Neural cell (in vitro differentiated cells): ENCODE measurements around the gene LIPK. TPM values are rescaled to one million over a fixed set of nuclear protein-coding genes. Genes with fewer than 3 reads are reported as not detected.

Source experiments
- H2AFZ ChIP-seq: fragments of 200-600, 300-800 bp; sonication (generic), shearing (Covaris generic); 2 replicates; pipeline ENCODE4 v1.6.0; 2014; ENCODE audit warnings: low read depth, mild to moderate bottlenecking, antibody characterized with exemption, low read length, moderate library complexity
- H3F3A ChIP-seq: fragments of 200-600 bp; shearing (Covaris generic); 2 replicates; pipeline ENCODE4 v1.6.1; 2016; ENCODE audit warnings: mild to moderate bottlenecking, moderate library complexity, mixed read lengths, antibody characterized with exemption, low read length; ENCODE audit not compliant: insufficient read depth, poor library complexity, severe bottlenecking
- H3K27ac ChIP-seq: fragments of 200-600, 300-800 bp; sonication (generic), shearing (Covaris generic); 2 replicates; pipeline ENCODE4 v1.5.1; 2014; ENCODE audit warnings: mild to moderate bottlenecking, low read length, moderate library complexity
- H3K27me3 ChIP-seq: fragments of 300-800, 200-600 bp; sonication (generic), shearing (Covaris generic); 2 replicates; pipeline ENCODE4 v1.6.0; 2014; ENCODE audit warnings: mild to moderate bottlenecking, low read depth, low read length, moderate library complexity; ENCODE audit not compliant: insufficient read depth
- H3K36me3 ChIP-seq: fragments of 300-800, 200-600 bp; sonication (generic), shearing (Covaris generic); 2 replicates; pipeline ENCODE4 v1.5.1; 2014; ENCODE audit warnings: mild to moderate bottlenecking, antibody characterized with exemption, low read length, moderate library complexity; ENCODE audit not compliant: insufficient read depth
- H3K4me2 ChIP-seq: fragments of 300-800, 200-600 bp; sonication (generic), shearing (Covaris generic); 2 replicates; pipeline ENCODE4 v1.6.0; 2014; ENCODE audit warnings: mild to moderate bottlenecking, low read length
- H3K4me3 ChIP-seq: fragments of 300-800, 200-600 bp; sonication (generic), shearing (Covaris generic); 2 replicates; pipeline ENCODE4 v1.5.1; 2014; ENCODE audit warnings: mild to moderate bottlenecking, low read length, moderate library complexity
- H3K79me2 ChIP-seq: fragments of 200-600 bp; shearing (Covaris generic); replicated peaks from 2 replicates; pipeline ENCODE4 v1.6.0; 2014; ENCODE audit warnings: mild to moderate bottlenecking, low read length, moderate library complexity; ENCODE audit not compliant: insufficient read depth
- H3K9ac ChIP-seq: fragments of 300-800, 200-600 bp; sonication (generic), shearing (Covaris generic); 2 replicates; pipeline ENCODE4 v1.6.1; 2016; ENCODE audit warnings: mild to moderate bottlenecking, low read length, mixed read lengths
- H3K9me2 ChIP-seq: fragments of 200-600 bp; shearing (Covaris generic); 2 replicates; pipeline ENCODE4 v1.6.1; 2016; ENCODE audit warnings: mild to moderate bottlenecking, low read length, mixed read lengths; ENCODE audit not compliant: insufficient read depth
- H3K9me3 ChIP-seq: fragments of 200-600, 300-800 bp; sonication (generic), shearing (Covaris generic); 2 replicates; pipeline ENCODE4 v1.6.1; 2016; ENCODE audit warnings: mild to moderate bottlenecking, mixed run types, low read length, moderate library complexity, mixed read lengths
- H4K20me1 ChIP-seq: fragments of 200-600 bp; shearing (Covaris generic); 2 replicates; pipeline ENCODE4 v1.6.1; 2016; ENCODE audit warnings: mild to moderate bottlenecking, mixed run types; ENCODE audit not compliant: insufficient read depth
- CTCF ChIP-seq: fragments of 450-650 bp; IDR thresholded peaks from 2 replicates; pipeline ENCODE4 v1.5.1; 2014; ENCODE audit warnings: antibody characterized with exemption, mild to moderate bottlenecking, moderate library complexity; ENCODE audit not compliant: poor library complexity, severe bottlenecking
- EP300 ChIP-seq: fragments of 450-650 bp; conservative IDR thresholded peaks from 2 replicates; pipeline ENCODE4 v1.6.1; 2014; ENCODE audit warnings: antibody characterized with exemption, mild to moderate bottlenecking, moderate library complexity; ENCODE audit not compliant: poor library complexity, severe bottlenecking
- EZH2 ChIP-seq: fragments of 200-600, 300-800 bp; shearing (Covaris generic), sonication (generic); IDR thresholded peaks from 2 replicates; pipeline ENCODE4 v1.6.1; 2014; ENCODE audit warnings: antibody characterized with exemption, low read length, borderline replicate concordance, mild to moderate bottlenecking; ENCODE audit not compliant: insufficient read depth, poor library complexity, severe bottlenecking
- MXI1 ChIP-seq: fragments of 450-650 bp; conservative IDR thresholded peaks from 2 replicates; pipeline ENCODE4 v1.6.1; 2014; ENCODE audit warnings: antibody characterized with exemption, mild to moderate bottlenecking; ENCODE audit not compliant: poor library complexity, severe bottlenecking
- POLR2AphosphoS5 ChIP-seq: IDR thresholded peaks from 2 replicates; pipeline ENCODE4 v1.6.1; 2012
- RAD21 ChIP-seq: fragments of 450-650 bp; conservative IDR thresholded peaks from 2 replicates; pipeline ENCODE4 v1.6.1; 2014; ENCODE audit warnings: antibody characterized with exemption, mild to moderate bottlenecking, moderate library complexity
- REST ChIP-seq: IDR thresholded peaks from 2 replicates; pipeline ENCODE4 v1.6.1; 2012; ENCODE audit warnings: borderline replicate concordance
- SMC3 ChIP-seq: fragments of 450-650 bp; conservative IDR thresholded peaks from 2 replicates; pipeline ENCODE4 v1.6.1; 2014; ENCODE audit warnings: antibody characterized with exemption, mild to moderate bottlenecking, moderate library complexity; ENCODE audit not compliant: poor library complexity
- TAF1 ChIP-seq: IDR thresholded peaks from 2 replicates; pipeline ENCODE4 v1.6.1; 2012; ENCODE audit warnings: low read depth
- polyA plus RNA-seq: library from polyadenylated mRNA; depleted of rRNA; stranded (reverse); fragments of >200 nt; gene quantifications from 2 replicates; pipeline ENCODE4 v1.2.3, GENCODE V29; 2014

LIPK gene
- polyA plus RNA-seq, 1 donor from 2014 or later: not detected

GRCh38 chr10:88676283-88677060 is 29.6 kb upstream of the LIPK start:
- Histone ChIP-seq H2AFZ (no peak overlapping the region), H4K20me1 (no peaks in the 10 kb centered on the region), H3K79me2 (no peaks in the 10 kb centered on the region), H3K36me3 (no peaks in the 10 kb centered on the region), H3K27ac (no peak overlapping the region), H3K9me2 (no peaks in the 10 kb centered on the region), H3K9ac (no peak overlapping the region), H3F3A (no peaks in the 10 kb centered on the region), H3K4me2 (no peak overlapping the region), H3K4me3 (no peak overlapping the region), H3K27me3 (no peaks in the 10 kb centered on the region), H3K9me3 (no peaks in the 10 kb centered on the region)
- TF ChIP-seq REST (no peak), EP300 (no peak), TAF1 (no peak), MXI1 (no peak), SMC3 (no peak), RAD21 (no peak), EZH2 (no peak), CTCF (no peak), POLR2AphosphoS5 (no peak)

GRCh38 chr10:88680958-88681357 is 25.1 kb upstream of the LIPK start:
- Histone ChIP-seq H3K9me3 (no peaks in the 10 kb centered on the region), H3K9ac (no peak overlapping the region), H3K4me3 (no peak overlapping the region), H3F3A (no peaks in the 10 kb centered on the region), H3K36me3 (no peaks in the 10 kb centered on the region), H4K20me1 (no peaks in the 10 kb centered on the region), H3K4me2 (no peak overlapping the region), H2AFZ (no peak overlapping the region), H3K79me2 (no peaks in the 10 kb centered on the region), H3K9me2 (no peaks in the 10 kb centered on the region), H3K27me3 (no peaks in the 10 kb centered on the region), H3K27ac (no peak overlapping the region)
- TF ChIP-seq REST (no peak), MXI1 (no peak), EP300 (no peak), SMC3 (no peak), EZH2 (no peak), TAF1 (no peak), POLR2AphosphoS5 (no peak), RAD21 (no peak), CTCF (no peak)
